Measurements from ENCODE around the gene GRID1.
A peak's percentile ranks its signal among the peaks of the same experiment; 100 is the strongest.

The GRID1 gene

DNA sequence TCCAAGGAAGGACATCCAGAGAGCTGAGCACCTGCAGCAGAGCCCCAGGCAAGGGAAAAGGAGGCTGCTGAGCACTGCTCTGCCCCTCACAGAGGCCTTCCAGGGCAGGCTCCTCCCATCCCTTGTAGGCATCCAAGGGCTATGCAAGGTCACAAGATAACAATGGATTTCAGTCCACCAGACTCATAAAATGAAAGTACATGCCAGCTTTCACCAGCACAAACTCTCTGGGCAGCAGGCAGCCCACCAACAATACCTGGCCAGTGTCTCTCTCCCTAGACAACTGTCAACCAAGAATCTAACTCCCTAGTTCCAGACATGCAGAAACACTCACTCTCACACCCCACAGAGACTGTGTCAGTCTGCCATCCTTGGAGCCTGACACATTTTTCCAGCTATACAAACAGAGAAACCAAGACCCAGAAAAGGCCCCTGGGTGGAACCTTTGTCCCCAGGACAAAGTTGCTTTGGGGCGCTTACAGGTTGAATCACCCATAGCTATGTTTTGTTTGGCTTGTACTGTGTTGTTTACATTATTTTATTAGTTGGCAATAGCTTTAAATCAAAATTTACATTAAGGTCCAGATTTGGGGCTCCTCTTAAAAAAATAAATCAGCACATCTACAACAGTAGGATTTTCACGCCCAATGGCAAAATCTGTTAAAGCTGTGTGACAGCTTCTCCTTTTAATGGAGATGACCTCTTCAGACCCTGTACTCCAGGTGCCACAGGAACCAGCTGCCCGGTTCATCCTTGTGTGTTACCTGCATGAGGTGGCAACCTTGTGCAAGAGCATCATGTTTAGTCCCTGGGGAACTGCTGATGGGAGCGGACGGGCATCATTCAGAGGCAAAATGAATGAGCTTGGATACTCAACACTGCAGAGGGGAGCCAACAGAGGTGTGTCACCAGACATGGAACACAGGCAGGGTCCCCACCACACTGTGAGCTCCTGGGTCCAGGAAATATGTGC, 5.2 kb downstream of the GRID1 start:
- Histone ChIP-seq H3K27me3 (ENCODE audit: low read depth) (no peaks in the 10 kb centered on the region), H3K4me1 (0 out of 2 replicates have a peak, but pooled peaks cover 3% of the 10 kb centered on the region), H3K9me3 (no peaks in the 10 kb centered on the region), H3K36me3 (replicated peaks) (no peaks in the 10 kb centered on the region), H3K4me3 (no peak overlapping the region)
- in situ Hi-C loops (cut with MboI; ENCODE audit: low sequenced_read_pairs) = loop anchor here (25.0 kb wide), 1 partner anchor 574 kb away; no protein-coding TSS in a partner anchor
- DNase-seq (ENCODE audit: low spot score in 2 of 2) = peak in 1 of 2 experiments; percentile 26

DNA sequence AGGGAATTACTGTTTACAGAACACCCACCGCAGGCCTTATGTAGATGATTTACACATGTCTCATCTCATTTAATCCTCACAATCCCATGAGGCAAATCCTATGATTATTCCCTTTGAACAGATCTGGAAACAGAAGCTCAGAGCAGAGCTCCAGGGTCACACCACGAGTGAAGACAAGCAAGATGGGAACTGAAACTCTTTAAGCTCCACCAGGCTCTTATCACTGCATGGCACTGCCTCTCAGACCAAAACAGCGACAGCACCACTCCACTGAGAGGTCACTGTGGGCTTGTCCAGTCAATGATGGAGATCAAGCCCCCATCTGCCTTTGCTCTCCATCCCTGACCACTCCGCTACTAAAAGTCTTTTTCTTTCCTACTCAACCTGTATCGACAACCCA, 5.9 kb downstream of the GRID1 start:
- no peaks in the 10 kb centered on the region for H3K27me3 ChIP-seq (ENCODE audit: low read depth)
- no peak for DNase-seq (ENCODE audit: low spot score in 2 of 2)
- H3K36me3 ChIP-seq (replicated peaks) = no peaks in the 10 kb centered on the region
- H3K4me1 ChIP-seq = 0 out of 2 replicates have a peak, but pooled peaks cover 3% of the 10 kb centered on the region
- in situ Hi-C loops (cut with MboI; ENCODE audit: low sequenced_read_pairs) = loop anchor here (25.0 kb wide), 1 partner anchor 573 kb away; no protein-coding TSS in a partner anchor
- no peaks in the 10 kb centered on the region for H3K9me3 ChIP-seq
- no peak overlapping the region for H3K4me3 ChIP-seq

- DNase-seq (ENCODE audit: low spot score in 2 of 2) = no peak
- H3K27me3 ChIP-seq (ENCODE audit: low read depth) = no peaks in the 10 kb centered on the region
- no peaks in the 10 kb centered on the region for H3K9me3 ChIP-seq
- no peaks in the 10 kb centered on the region for H3K36me3 ChIP-seq (replicated peaks)
- H3K4me3 ChIP-seq = no peak overlapping the region
- in situ Hi-C loops (cut with MboI; ENCODE audit: low sequenced_read_pairs) = loop anchor here (25.0 kb wide), 1 partner anchor 573 kb away; no protein-coding TSS in a partner anchor
- H3K4me1 ChIP-seq = 0 out of 2 replicates have a peak, but pooled peaks cover 3% of the 10 kb centered on the region
Measured at GRCh38 chr10:86359954-86360353, 6.6 kb downstream of the GRID1 start.

GRCh38 chr10:86359111-86359510, 7.5 kb downstream of the GRID1 start:
- Histone ChIP-seq H3K4me3 (no peak overlapping the region), H3K9me3 (no peaks in the 10 kb centered on the region), H3K36me3 (replicated peaks) (no peaks in the 10 kb centered on the region), H3K4me1 (0 out of 2 replicates have a peak, but pooled peaks cover 3% of the 10 kb centered on the region), H3K27me3 (ENCODE audit: low read depth) (no peaks in the 10 kb centered on the region)
- DNase-seq (ENCODE audit: low spot score in 2 of 2) = no peak
- in situ Hi-C loops (cut with MboI; ENCODE audit: low sequenced_read_pairs) = loop anchor here (25.0 kb wide), 1 partner anchor 572 kb away; no protein-coding TSS in a partner anchor

GRCh38 chr10:86357676-86358075, 8.9 kb downstream of the GRID1 start:
- Histone ChIP-seq H3K4me3 (no peak overlapping the region), H3K36me3 (replicated peaks) (no peaks in the 10 kb centered on the region), H3K9me3 (no peaks in the 10 kb centered on the region), H3K4me1 (0 out of 2 replicates have a peak, but pooled peaks cover 3% of the 10 kb centered on the region), H3K27me3 (ENCODE audit: low read depth) (no peaks in the 10 kb centered on the region)
- DNase-seq (ENCODE audit: low spot score in 2 of 2) = no peak
- in situ Hi-C loops (cut with MboI; ENCODE audit: low sequenced_read_pairs) = loop anchor here (25.0 kb wide), 1 partner anchor 570 kb away; no protein-coding TSS in a partner anchor

DNA sequence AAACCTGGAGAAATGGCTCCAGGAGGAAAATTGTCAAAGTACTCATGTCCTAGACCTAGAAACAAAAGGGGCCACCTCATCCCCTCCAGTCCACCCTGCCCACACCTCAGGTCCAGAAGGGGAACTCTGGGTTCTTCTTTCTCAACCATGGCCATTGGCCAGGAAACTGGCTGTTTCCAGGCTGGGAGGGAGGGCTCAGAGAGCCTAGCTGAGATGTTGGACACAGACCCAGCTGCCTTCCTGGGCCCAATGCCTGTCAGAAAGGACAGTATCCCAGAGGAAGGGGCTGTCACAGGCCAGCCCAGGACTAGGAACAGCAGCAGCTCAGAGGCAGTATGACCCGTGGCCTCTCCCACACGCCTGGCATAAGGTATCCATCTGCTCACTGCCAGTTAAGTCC, 9.6 kb downstream of the GRID1 start:
- in situ Hi-C loops (cut with MboI; ENCODE audit: low sequenced_read_pairs) = loop anchor here (25.0 kb wide), 1 partner anchor 570 kb away; no protein-coding TSS in a partner anchor

DNA sequence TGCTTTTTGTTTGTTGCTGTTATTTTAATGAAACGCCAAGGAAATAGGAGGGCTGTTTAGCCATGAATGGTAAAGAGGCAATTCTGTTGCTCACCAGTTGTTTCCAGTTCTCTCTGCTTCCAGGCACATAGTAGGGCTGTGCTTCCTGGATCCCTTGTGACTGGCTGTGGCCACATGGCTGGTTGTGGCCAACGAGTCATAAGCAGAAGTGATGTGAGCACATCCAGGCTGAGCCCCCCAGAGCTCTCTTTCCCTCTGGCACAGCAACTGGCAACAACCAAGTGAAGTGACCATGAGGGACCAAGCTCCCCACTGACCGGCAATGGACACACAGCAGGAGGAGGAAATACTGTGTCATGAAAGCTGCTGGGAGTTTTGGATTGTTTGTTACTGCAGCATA, 10.3 kb downstream of the GRID1 start:
- Histone ChIP-seq H3K27me3 (ENCODE audit: low read depth) (no peaks in the 10 kb centered on the region), H3K36me3 (replicated peaks) (no peaks in the 10 kb centered on the region), H3K4me1 (0 out of 2 replicates have a peak, but pooled peaks cover 1% of the 10 kb centered on the region), H3K9me3 (no peaks in the 10 kb centered on the region), H3K4me3 (no peak overlapping the region)
- in situ Hi-C loops (cut with MboI; ENCODE audit: low sequenced_read_pairs) = loop anchor here (25.0 kb wide), 1 partner anchor 569 kb away; no protein-coding TSS in a partner anchor
- DNase-seq (ENCODE audit: low spot score in 2 of 2) = no peak

More for the DNA sequence above, 9.6 kb downstream of the GRID1 start:
- Histone ChIP-seq H3K4me3 (no peak overlapping the region), H3K36me3 (replicated peaks) (no peaks in the 10 kb centered on the region), H3K27me3 (ENCODE audit: low read depth) (no peaks in the 10 kb centered on the region), H3K9me3 (no peaks in the 10 kb centered on the region), H3K4me1 (0 out of 2 replicates have a peak, but pooled peaks cover 3% of the 10 kb centered on the region)
- DNase-seq (ENCODE audit: low spot score in 2 of 2) = no peak

GRCh38 chr10:86355571-86356038, 11.0 kb downstream of the GRID1 start:
- Histone ChIP-seq H3K9me3 (no peaks in the 10 kb centered on the region), H3K4me3 (no peak overlapping the region), H3K4me1 (no peaks in the 10 kb centered on the region), H3K27me3 (ENCODE audit: low read depth) (no peaks in the 10 kb centered on the region), H3K36me3 (replicated peaks) (no peaks in the 10 kb centered on the region)
- in situ Hi-C loops (cut with MboI; ENCODE audit: low sequenced_read_pairs) = loop anchor here (25.0 kb wide), 1 partner anchor 568 kb away; no protein-coding TSS in a partner anchor
- no peak for DNase-seq (ENCODE audit: low spot score in 2 of 2)

DNA sequence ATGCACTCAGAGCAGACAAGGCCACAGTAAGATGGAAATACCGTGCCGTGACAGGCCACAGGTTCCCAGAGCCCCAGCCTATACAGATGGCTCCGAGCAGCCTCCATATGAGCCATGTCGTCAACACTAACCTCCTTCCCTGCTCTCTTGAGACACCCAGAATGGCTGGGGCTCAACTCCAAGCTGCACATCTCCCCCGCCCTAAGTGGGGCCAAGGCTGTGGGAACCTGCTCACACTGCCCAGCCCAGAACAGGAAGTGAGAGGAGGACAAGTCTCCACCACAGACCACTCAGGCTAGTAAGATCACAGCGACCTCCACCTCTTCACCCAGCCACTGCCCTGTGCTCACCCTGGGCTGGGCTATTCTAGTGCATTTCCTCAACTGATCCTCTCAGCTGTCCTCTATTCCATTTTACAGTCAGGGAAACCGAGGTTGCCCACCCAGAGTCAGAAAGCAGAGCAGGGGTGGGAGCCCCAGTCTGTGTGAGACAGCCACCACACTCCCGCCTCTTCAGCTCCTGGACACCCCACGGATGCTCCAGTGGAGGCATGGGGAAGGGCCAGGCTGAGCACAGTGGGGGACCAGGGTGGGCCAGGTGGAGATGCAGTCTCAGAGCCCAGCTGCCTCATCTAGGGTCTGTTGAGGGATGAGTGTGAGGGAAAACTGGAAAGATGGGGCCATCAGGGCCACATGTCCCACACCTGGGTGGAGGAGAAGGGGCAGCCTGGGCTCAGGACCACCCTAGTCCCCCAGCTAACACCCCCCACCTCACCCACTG, 11.6 kb downstream of the GRID1 start:
- Histone ChIP-seq H3K4me1 (no peaks in the 10 kb centered on the region), H3K27me3 (ENCODE audit: low read depth) (no peaks in the 10 kb centered on the region), H3K9me3 (no peaks in the 10 kb centered on the region), H3K4me3 (no peak overlapping the region), H3K36me3 (replicated peaks) (no peaks in the 10 kb centered on the region)
- in situ Hi-C loops (cut with MboI; ENCODE audit: low sequenced_read_pairs) = loop anchor here (25.0 kb wide), 1 partner anchor 568 kb away; no protein-coding TSS in a partner anchor
- no peak for DNase-seq (ENCODE audit: low spot score in 2 of 2)

GRCh38 chr10:86353506-86354485, 12.8 kb downstream of the GRID1 start:
- Histone ChIP-seq H3K27me3 (ENCODE audit: low read depth) (no peaks in the 10 kb centered on the region), H3K36me3 (replicated peaks) (no peaks in the 10 kb centered on the region), H3K4me3 (no peak overlapping the region), H3K9me3 (no peaks in the 10 kb centered on the region), H3K4me1 (no peaks in the 10 kb centered on the region)
- DNase-seq (ENCODE audit: low spot score in 2 of 2) = no peak
- in situ Hi-C loops (cut with MboI; ENCODE audit: low sequenced_read_pairs) = loop anchor here (25.0 kb wide), 1 partner anchor 566 kb away; no protein-coding TSS in a partner anchor

DNA sequence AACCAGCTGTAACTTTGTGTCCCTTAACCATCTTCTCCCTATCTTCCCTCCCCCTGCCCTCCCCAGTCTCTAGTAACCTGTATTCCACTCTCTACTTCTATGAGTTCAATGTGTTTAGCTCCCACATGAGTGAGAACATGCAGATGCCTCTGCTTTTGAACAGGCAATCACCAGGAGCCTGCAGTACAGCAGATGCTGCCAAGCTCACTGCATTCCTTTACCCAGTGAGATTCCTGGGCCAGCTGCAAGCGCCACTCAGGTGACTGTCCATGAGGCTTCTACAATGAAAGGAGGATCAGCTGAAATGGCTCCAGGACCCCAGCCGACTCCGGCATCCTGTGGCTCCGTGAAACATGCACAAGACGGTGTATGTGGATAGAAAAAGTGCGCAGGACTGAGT, 15.7 kb downstream of the GRID1 start:
- Histone ChIP-seq H3K4me3 (no peak overlapping the region), H3K4me1 (no peaks in the 10 kb centered on the region), H3K27me3 (ENCODE audit: low read depth) (no peaks in the 10 kb centered on the region), H3K36me3 (replicated peaks) (no peaks in the 10 kb centered on the region), H3K9me3 (no peaks in the 10 kb centered on the region)
- in situ Hi-C loops (cut with MboI; ENCODE audit: low sequenced_read_pairs) = loop anchor here (25.0 kb wide), 1 partner anchor 564 kb away; no protein-coding TSS in a partner anchor
- no peak for DNase-seq (ENCODE audit: low spot score in 2 of 2)

- Histone ChIP-seq H3K4me1 (no peaks in the 10 kb centered on the region), H3K9me3 (no peaks in the 10 kb centered on the region), H3K4me3 (no peak overlapping the region), H3K27me3 (ENCODE audit: low read depth) (no peaks in the 10 kb centered on the region), H3K36me3 (replicated peaks) (no peaks in the 10 kb centered on the region)
- in situ Hi-C loops (cut with MboI; ENCODE audit: low sequenced_read_pairs) = loop anchor here (25.0 kb wide), 1 partner anchor 563 kb away; no protein-coding TSS in a partner anchor
- DNase-seq (ENCODE audit: low spot score in 2 of 2) = no peak
Measured at GRCh38 chr10:86349940-86350630, 16.5 kb downstream of the GRID1 start.
